Hepatic stellate cell (primary cell): Measurements from ENCODE around the gene POLR2E.

ENCODE experiments used
- DNase-seq: peaks from one replicate; pipeline ENCODE4 v3.0.0; 2011; ENCODE audit warnings: low spot score

Gene POLR2E

GRCh38 chr19:1079566-1080111 lies 15.5 kb downstream of the POLR2E start:
- DNase-seq: no peak

GRCh38 chr19:1076951-1077350 lies 18.2 kb downstream of the POLR2E start:
- peak; percentile 55 for DNase-seq

- no peak for DNase-seq
Measured at GRCh38 chr19:1076046-1076386, 19.2 kb downstream of the POLR2E start.

- DNase-seq: no peak
Measured at GRCh38 chr19:1074544-1075283, 20.5 kb downstream of the POLR2E start.

- no peak for DNase-seq
Measured at GRCh38 chr19:1073956-1074517, 21.1 kb downstream of the POLR2E start.

- DNase-seq: no peak
Measured at GRCh38 chr19:1073063-1073955, 21.9 kb downstream of the POLR2E start.

- DNase-seq: no peak
Measured at GRCh38 chr19:1072371-1073015, 22.7 kb downstream of the POLR2E start.

- DNase-seq: peak; percentile 54
Measured at GRCh38 chr19:1070931-1071791, 24.0 kb downstream of the POLR2E start.

GRCh38 chr19:1070576-1070930 lies 24.6 kb downstream of the POLR2E start:
- DNase-seq: no peak

GRCh38 chr19:1069009-1069779 lies 26.0 kb downstream of the POLR2E start:
- DNase-seq: no peak

GRCh38 chr19:1068009-1069001 lies 26.9 kb downstream of the POLR2E start:
- DNase-seq: no peak

- no peak for DNase-seq
Measured at GRCh38 chr19:1067341-1067957, 27.7 kb downstream of the POLR2E start.

GRCh38 chr19:1066748-1067340 lies 28.3 kb downstream of the POLR2E start, which contains the start of gene ARHGAP45:
Gene ARHGAP45 (plus strand): TSS chr19:1067167. CDS start chr19:1067406, 239 bp downstream.
- no peak for DNase-seq

- DNase-seq: no peak
Measured at GRCh38 chr19:1066251-1066747, 28.9 kb downstream of the POLR2E start.

- no peak for DNase-seq
Measured at GRCh38 chr19:1065606-1066109, 29.5 kb downstream of the POLR2E start.

- DNase-seq: peak; percentile 77
Measured at GRCh38 chr19:1064661-1065605, 30.2 kb downstream of the POLR2E start.
